Putamen (tissue), 1 donor: ENCODE measurements around the gene DST.

Experiments used
- DNase-seq: peaks from one replicate; pipeline ENCODE4 v3.0.0-alpha.2; 2016; ENCODE audit warnings: low spot score

DST gene

DNA sequence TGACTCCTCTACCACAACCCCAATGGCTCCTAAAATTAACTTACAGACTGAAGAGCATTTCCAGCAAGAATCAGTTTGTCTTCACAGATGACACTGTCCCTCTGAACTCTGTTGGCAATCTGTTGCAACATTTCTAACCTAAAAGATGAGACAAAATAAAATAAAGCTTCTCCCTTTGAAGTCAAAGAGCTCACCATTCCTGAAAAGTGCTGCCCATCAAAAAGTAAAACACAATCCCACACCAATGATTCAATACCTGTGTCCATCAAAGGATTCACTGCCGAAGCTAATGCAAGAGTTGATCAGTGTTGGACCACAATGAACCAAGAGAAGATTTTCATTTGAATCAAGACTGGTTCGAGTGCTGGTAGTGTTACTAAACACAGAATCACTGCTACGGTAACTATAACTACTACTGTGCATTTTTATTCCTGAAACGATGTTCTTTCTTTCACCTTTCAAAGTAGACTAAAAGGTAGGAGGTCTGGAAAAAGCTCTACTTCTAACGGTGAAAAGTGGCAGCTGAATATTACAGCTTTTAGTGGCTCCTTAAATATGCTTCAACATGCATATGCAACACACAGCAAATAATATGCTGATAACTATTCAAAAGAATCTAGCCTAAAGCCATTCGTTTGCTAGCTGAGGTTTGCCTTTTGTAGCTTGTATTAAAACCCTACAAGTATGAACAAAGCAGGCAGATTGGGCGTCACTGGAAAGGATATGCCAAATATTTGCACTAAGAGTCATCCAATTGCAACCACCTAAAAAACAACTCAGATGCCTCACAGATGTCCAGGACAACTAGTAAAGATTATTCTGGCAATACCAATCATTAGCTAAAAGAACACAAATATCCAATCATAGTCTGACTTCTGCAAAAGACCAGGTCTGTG lies at the start of gene DST:
TSS of gene DST (minus strand) at position 524 of the 896 bp plus-strand sequence.
- no peak for DNase-seq

DNA sequence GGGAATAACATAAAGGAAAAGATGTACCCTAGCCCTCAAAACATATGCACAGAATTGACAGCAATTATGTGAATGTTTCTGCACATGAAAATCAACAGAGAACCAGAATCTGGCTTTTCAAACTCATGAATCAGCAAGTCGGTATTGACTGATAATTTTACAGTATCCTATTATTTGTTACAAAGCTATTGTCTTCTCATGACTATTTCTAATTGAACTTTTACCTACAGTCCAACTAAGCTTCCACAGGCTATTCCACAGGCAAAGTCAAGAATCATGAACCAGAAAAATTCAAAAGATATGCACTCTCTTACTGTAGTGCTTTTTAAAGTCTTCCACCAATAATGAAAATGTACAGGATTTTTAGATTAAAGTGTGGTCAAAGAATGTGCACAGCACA lies 49.1 kb upstream of the DST start:
- DNase-seq, result no peak

DNA sequence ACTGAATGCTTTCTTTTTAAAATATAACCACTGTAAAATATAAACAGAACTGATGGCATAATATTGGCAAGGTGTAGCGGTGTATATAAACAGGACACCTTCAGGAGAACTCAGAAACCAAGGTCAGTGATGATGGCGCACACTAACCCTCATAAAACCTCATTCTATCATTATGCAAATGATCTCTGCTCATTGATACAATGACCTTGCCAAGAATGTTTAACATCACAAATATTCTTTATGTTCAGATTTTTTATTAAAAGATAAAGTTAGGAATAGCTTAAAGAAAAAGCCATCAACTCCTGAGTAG lies 48.6 kb upstream of the DST start:
- no peak for DNase-seq

DNA sequence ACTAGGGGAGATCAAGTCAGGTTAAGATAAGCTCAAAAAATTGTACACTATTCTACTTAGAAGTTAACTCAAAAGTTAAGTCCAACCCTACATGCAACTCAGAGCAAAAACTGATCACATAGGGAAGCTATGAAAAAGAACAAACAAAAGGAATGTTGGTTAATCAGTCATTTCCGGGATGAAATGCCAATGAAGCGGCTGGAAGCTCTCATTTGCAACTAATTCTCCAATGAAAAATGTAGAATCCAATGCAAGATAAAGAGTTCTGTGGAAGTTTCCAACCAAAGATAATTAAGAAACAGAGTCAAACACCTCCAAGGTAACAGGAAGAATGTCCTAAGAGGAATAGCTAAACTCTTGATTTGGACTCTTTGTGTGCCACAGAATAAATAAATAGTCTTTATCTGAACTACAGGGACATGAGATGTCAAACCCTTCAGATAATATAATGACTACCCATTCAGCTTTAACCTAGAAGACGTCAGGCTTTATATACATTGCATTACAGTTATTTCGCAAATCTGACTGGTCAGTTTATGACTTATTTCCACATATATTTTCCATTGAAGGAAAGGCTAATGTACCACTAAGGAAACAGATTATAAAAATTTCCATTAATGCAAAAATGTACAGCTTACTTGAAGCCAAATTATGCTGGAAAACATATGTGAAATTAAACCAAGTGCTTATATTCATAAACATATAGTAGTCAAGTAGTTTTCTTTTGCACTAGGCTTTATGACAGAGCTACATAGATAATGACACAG lies 48.0 kb upstream of the DST start:
- DNase-seq, result no peak

DNA sequence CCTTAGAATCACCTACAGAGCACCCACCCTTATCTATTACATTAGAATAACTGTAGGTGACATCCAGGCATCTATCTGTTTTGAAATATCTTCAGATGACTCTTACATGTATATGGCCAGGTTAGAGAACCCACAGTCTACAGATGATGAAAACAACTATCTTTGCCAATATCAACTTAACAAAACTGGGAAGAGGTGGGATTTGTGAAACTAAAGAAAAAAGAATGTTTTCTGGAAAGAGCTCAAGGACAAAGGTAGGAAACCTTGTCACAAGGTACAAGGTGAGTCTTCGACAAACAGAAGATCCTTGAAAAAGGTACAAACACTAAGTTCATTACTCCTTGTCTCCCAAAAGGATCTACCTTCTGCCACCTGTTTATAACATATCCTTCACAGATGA lies 47.0 kb upstream of the DST start:
- DNase-seq, result no peak

DNA sequence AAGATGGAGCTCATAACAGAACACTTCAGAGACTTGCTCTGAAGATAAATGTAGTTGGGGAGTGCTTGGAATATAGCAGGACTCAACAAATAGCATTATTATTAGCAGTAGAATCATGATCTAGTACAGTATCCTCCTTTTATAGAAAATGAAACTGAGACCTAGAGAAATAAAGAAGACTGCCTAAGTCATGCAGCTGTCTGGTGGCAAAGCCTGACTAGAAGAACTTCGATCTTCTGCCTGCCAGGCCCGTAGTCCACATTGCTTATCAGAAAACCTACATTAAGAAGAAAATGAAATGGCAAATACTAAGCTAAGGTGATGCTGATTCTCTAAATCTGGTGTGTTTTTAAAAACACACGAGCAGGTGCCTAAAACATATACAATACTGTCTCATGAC lies 46.4 kb upstream of the DST start:
- DNase-seq, result no peak

DNA sequence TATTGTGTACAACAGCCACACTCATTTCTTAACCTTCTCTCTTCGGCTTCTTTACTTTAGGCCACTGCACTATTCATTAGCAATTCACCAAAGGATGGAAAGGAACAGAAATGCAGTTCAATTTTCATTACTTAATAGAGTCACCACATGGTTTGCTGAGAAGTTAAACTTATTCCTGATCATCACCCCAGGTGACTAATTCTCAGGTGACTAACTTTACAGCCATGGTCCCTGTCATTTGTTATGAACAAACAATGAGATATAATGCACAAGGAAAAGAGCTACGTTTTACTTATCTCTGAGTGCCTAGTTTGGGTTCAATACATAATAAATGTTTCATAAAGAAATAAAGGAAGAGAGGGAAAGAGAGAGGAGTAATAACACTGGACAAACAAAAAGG lies 45.8 kb upstream of the DST start:
- no peak for DNase-seq

DNA sequence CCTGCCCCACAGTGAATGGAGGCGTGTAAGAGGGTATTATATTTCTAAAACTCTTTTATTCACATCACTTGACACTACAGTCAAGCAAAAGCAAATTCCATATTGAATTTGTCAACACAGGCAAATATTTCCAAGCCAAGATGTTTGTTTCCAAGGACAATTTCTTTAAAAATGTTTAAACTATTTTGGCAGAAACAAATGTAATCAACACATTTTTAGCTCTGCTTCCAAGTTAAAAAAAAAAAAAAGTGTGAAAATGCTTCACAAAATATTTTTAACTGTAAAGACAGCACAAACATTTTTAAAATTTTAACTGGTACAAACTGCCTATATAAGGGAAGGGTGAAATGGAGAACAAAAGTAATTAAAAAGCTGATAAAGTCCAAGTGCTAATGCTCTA lies 44.9 kb upstream of the DST start:
- no peak for DNase-seq

DNA sequence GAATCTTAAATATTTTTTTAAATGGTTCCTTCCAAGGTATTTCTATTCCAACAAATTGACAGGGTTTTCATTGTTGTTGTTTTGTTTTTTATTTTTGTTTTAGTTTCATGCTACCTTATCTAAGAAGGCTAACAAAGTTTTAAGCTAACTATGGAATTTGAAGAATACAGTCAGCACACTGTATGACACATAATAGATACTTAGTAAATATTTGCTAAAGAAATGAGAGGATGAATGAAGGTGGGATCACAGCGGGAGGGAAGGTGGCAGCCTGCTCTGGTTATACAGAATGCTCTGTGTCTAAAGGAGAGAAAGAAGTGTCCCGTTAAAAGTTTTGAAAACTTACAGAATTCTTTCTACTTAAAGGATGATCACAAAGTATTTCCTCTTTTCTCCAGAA lies 43.7 kb upstream of the DST start:
- no peak for DNase-seq

DNA sequence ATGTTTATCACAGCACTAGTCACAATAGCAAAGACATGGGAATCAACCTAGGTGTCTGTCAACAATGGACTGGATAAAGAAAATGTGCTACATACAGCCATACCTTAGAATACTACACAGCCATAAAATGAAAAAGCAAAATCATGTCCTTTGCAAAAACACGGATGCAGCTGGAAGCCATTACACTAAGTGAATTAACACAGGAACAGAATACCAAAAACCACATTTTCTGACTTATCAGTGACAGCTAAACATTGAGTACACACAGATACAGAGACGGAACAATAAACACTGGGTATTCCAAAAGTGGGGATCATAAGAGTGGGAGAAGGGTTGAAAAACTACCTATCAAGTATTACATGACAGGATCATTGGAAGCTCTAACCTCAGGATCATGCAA lies 43.3 kb upstream of the DST start:
- no peak for DNase-seq

DNA sequence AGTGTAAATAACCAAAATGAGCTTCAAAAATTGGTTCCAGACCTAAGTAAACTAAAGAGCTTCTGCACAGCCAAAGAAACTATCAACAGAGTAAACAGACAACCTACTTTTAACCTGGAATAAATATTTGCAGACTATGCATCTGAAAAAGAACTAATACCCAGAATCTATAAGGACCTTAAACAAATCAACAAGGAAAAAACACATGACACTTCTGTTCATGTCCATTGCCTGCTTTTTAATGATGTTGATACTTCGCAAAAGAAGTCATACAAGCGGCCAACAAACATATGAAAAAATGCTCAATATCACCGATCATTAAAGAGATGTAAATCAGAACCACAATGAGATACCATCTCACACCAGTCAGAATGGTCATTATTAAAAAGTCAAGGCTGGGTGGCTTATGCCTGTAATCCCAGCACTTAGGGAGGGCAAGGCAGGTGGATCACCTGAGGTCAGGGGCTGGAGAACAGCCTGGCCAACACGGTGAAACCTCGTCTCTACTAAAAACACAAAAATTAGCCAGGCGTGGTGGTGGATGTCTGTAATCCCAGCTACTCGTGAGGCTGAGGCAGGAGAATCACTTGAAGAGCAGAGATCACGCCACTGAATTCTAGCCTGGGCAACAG lies 42.5 kb upstream of the DST start:
- no peak for DNase-seq

DNA sequence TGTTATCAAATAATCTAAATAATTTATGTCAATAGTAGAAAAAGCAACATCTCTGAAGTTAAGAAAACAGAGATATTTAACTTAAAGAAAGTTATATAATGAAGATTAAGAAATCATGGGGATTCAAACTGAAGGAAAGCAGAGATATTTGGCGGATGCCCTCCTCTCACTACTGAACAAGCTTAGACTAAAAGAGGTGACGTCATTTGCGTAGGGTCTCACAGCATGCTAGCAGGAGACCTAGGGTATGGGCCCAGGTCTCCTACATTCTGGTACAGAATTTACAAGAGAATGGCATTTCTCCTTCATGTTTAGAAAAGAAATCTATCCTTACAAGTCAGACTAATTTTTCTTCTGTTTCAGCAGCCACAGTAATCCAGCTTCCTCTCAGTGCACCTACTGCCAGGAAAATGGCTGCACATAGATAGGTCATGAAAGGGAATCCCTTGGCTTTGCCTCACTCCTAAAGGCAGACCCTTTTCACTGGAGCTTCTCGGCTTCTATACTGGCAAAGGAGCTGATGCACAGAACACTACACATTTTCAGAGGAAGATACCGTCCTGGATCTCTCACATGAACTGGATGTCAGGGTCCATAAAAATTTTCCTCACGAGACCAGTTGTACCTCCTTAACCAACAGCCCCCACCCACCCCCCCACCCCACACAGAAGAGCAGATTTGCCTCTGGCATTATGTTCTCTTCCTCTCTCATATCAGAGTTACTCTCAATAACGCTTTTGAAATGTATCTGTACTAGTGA lies 41.8 kb upstream of the DST start:
- no peak for DNase-seq

DNA sequence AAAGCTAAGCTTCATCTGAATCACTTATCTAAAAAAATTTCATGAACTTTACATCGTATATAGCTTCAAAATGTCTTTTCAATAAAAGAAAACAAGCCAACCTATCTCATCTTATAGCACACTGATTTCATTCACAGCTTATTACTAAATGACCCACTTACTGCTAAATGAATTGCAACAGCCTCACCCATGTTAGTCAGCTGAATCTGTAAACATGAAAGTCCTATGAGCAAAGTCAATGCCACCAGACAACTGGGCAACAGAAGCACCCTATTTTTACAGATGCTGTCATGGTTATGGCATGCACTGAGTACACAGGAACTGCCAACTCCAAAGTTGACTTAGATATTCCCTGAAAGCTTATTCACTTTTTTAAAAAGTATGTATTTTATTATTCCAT lies 41.2 kb upstream of the DST start:
- DNase-seq, result no peak

DNA sequence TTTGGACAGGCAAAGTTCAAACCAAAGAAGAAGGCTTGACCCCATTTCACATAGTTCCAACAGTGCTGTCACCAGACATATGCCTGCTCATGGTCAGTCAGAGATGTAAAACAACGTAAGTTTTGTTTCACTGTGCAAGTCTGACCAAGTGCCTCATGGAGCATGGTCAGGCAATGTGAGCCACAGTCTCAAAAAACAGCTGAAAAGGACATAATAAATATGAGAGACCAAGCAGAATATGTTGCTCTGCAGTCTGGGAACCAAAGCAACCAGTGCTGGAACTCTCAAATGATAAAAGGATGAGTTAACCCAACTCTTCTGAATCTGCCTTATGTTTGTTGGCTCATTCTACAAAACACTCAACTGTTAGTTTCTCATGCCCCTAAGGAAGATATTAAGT lies 39.9 kb upstream of the DST start:
- DNase-seq, result no peak

DNA sequence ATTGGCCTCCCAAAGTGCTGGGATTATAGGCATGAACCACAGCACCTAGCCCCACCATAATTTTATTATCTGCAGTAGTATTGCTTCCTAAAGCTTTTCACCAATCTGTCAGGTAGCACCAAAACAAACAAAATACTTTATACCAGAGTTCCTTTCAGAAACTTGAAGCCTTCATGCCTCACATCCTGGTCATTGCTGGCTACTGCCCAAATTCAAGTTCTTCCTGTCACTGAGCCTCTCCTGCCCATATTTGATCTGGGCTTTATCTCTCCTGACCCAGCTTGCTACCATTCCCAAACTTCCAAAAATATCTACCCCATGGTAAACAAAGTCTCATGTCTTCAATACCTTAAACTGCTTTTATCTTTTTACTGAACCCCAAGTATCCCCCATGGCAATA lies 34.9 kb upstream of the DST start:
- DNase-seq, result no peak

DNA sequence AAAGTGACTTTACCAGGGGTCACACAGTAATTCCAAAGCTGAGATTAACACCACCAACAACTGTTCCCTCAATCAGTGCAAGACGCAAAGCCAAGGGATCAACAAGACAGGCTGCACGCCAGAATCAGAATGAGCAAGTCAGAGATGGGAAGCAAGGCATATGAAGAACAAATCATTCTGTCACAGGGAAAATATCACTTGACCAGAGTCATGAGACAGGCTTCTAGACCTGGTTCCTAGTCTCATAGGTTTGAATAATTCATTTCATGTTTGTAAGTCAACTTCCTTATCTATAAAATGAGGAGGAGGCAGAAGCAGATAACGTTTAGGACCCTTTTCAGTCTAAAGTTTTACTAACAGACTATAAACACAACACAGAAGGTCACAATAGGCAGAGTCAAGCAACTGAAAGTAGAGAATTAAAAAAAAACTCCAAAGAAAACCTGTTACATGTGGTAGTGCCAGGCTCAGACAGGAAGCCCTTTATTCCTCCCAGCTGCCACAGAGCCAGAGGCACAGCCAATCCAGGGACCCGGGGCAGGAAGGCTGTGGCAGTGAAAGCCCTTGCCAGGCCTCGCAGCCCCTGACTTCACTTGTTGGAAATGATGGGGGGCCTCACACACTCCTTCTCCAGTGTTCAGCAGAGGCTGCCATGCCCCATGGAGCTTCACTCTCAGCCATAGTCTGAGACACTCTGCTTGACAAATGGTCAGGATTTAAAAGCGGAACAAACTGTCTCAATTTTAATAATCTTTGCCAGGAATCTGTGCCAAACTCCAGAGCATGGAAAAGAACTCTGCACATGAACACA lies 29.2 kb upstream of the DST start:
- peak; percentile 86 for DNase-seq

DNA sequence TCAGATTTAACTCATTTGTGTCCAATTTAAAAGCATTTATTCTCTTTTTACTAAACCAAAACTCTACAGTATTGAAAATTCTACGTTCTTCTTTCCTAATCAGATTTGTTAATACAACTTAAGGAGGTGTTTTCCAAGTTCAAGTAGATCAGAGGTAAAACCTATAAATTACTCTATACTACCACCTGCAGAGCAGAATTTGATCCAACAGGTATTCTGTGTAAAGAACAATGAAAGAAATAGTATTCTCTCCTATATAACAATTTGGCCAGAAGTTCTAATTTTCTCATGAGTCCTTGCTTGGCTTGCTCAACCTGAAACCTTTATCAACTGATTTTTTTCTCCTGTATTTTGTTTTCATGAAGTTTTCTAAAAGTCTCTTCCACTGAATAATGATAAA lies 28.5 kb upstream of the DST start:
- no peak for DNase-seq

DNA sequence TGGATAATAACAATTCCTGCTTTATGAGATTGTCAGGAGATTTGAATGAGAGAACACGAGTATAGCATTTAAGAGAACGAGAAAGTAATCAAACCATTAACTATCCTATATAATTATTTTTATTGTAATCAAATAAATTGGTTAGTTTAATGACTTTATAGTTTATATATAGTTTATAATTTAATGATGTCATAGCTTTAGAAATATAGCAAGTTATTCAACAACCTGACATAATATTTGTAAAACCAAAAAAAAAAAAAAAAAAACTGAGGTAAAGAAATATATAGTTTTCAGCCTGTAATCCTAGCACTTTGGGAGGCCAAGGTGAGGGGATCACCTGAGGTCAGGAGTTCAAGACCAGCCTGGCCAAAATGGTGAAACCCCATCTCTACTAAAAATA lies 26.4 kb upstream of the DST start:
- DNase-seq, result no peak

DNA sequence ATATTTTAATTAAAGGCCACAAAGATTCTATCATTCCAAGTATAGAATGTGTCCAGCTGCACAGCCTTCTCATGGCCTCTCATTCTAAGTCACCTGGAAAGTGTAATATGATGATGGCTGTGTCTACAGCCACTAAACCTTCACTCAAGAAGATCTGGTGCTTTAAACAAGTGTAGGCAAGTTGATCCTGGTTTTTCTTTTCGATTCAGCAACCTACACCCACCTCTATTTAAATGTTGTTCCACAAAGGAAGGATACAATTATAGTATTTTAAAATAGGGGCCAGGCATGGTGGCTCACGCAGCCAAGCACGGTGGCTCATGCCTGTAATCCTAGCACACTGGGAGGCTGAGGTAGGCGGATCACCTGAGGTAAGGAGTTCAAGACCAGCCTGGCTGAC lies 25.5 kb upstream of the DST start:
- DNase-seq, result no peak

DNA sequence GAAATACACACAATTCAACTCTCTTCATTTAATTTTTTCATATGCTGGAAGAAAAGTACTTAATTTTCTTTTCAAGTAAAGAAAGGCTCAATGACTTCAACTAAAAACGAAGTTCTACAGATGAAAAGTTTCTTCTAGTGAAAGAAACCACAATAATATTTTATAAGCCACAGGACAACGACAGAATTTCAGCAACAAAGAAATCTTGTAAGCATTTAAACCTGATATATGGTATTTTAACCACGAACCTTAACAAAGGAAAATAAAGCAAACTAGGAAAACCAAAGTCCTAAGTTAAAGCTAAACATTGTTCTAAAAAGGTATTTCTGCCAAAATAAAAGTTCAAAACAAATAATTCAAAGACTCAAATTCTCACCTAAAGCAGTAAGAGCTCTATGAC lies 24.6 kb upstream of the DST start:
- no peak for DNase-seq

DNA sequence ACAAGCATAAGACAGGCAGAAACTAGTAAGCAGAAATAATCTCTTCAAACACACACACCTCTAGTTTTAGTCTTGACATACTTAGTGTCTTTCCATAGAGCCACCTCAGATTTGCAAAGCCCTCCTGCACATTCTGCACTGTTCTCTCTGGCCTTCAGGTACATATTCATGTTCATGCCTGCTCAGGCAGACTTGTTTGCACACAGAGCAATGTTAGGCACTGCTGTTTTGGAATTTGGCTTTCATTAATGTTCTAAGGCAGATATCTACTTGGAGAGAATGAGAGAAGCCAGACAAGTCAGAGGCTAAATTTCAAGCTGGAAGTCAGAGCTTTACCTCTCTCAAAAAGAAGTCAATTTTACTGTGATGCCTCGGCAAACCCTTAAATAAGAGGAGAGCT lies 21.3 kb upstream of the DST start:
- no peak for DNase-seq

DNA sequence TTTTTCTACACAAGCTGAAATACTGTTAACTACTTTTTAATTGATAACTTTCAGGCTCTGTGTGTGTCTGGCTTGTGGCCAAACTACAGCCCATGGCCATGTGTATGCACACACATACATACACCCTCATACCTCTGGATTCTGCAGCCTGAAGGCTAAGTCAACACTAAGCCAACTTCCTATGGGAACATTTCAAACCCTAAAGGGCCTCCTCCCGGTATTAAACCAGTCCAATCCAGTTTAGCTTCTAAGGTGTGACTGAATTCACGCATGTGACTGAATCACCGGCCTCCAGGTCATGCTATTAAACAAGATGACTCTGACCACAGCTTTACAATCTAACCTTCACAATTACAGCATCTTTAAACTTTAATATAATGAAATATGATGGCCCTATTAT lies 20.7 kb upstream of the DST start:
- no peak for DNase-seq
